Measurements from ENCODE around the gene SLC4A1. TPM values are rescaled to one million over a fixed set of nuclear protein-coding genes. Genes with fewer than 3 reads are reported as not detected.
"Not testable (repeated sequence)": the region's sequence is repeated elsewhere in the genome, so short reads cannot be mapped to it uniquely, and the experiment has no call there.

The SLC4A1 gene
- total RNA-seq, 1 experiment from 2014 or later, result not detected

DNA sequence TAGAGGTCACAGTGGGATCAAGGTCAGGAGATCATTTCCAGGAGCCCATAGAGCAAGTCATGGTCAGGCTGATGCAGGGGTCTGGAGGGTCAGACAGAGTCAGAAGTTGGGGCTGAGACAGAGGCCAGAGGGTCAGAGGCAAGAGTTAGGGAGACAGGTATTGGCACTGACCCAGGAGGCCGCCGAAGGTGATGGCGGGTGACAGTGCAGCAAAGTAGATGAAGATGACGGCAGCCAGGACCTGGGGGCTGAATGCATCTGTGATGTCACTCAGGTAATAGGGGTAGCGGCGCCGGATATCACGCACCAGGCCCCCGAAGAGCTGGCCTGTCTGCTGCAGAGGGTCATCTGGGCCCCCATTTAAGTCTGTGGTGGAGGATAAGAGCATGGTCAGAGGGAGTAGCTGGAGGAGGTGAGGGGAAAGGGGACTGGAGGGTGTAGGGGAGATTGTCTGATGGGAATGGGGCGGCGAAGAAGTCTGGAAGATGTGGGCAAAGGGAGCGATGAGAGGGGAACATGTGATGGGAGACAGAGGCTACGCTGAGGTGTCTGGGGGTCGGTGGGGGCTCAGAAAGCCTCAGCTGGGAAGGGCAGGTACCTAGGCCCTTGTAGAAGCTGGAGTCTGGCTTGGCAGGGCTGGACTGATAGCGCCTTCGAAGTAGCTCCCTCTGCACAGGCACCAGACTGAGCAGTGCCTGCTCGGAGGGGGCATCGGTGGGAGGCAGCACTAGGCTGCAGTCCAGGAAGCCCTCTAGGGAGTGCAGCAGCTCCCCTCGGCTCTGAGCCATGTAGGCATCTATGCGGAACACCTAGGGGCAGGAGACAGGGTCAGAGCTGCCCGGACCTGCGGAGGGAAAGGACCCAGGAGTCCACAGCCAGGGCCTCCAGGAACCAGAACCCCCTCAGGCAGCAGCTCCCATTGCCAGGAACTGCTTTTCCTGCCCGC lies 9.8 kb downstream of the SLC4A1 start:
- no peak for DNase-seq (ENCODE audit: low read depth)

DNA sequence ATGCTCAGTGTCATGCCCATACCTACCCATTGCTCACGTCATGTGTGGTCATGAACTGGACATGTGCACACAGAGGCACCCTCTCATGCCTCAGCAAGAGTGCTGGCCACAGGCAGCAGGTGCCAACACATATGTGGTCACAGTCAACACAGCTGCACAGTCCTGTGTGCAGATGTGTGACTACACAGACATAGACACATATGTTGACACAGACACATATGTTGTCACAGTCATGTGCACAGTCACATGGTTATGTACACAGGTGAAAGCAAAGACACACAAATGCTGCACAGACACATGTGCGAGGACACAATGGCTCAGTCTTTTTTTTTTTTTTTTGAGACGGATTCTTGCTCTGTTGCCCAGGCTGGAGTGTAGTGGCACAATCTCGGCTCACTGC lies 11.3 kb downstream of the SLC4A1 start:
- DNase-seq (ENCODE audit: low read depth), result no peak

DNA sequence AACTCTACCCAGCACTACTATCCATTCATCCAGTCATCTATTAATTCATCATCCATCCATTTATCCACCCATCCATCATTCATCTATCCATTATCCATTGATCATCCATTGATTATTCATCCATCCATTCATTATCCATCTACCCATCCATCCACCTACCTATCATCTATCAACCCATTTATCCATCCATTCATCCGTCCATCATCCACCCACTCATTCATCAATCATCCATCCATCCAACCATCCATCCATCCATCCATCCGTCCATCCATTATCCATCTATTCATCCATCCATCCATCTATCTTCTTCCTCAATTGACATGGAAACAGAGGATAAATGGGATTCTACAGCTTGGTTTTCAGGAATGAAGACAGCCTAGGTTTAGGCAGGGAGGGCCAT lies 12.0 kb downstream of the SLC4A1 start:
- DNase-seq (ENCODE audit: low read depth), result no peak

DNA sequence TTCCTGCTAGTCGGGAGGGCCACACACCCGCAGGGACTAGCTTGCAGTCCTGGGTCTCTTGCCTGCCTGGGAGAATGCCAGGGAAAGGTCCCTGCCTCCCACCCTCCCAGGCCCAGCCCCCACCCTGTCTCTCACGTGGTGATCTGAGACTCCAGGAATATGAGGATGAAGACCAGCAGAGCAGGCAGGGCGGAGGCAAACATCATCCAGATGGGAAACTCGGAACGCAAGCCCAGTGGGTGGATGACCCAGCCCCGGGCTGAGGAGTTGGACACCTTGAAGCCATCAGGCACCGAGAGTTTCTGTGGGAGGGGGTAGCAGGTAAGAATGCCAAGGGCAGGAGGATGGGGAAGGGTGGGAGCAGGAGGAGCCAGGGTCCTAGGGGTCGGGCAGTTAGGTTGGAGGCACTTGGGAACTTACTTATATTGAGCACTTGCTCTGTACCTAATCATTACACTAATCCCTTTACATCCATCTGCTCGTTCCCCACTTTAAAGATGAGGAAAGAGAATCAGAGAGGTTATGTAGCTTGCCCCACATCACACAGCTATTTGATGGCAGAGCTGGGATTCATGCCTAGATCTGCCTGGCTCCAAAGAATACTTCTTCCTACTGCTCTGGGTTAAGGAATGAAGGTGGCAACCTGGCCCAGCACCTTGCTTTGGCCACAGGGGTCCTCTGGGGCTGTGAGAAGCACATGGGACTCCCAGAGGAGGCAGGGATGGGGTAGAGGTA lies 13.4 kb downstream of the SLC4A1 start:
- no peak for DNase-seq (ENCODE audit: low read depth)

DNA sequence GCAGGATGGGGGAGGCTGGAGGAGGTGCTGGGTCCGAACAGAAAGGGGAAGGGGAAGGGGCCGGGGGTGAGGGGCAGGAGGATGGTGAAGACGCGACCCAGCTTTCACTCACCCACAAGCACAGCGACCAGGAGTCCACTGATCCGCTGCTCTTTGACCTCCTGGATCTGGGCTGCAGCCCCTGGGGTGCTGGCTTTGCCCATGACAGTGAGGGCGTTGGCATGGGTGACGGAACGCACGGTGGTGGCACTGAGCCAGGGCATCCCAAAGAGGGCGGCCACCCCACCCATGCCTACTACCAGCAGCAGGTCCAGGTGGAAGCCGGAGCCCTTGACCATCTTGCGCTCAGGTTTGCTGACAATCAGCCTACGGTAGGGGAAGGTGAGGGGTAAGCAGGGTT lies 14.9 kb downstream of the SLC4A1 start:
- no peak for DNase-seq (ENCODE audit: low read depth)

DNA sequence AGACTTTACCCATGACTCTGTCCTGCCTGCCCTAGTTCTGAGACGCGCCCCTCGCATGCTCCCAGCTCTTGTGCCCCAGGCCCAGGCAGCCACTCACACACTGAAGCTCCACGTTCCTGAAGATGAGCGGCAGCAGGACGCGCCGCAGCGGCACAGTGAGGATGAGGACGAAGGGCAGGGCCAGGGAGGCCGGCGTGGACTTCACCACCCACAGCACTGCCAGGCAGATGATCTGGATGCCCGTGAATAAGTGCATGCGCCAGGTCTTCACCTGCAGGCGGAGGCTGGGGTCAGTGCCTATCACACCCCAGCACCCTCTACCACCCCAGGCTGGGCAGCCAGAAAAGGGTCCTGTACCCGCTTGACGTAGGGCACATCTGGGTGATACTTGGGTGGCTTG lies 16.9 kb downstream of the SLC4A1 start:
- DNase-seq (ENCODE audit: low read depth), result no peak

DNA sequence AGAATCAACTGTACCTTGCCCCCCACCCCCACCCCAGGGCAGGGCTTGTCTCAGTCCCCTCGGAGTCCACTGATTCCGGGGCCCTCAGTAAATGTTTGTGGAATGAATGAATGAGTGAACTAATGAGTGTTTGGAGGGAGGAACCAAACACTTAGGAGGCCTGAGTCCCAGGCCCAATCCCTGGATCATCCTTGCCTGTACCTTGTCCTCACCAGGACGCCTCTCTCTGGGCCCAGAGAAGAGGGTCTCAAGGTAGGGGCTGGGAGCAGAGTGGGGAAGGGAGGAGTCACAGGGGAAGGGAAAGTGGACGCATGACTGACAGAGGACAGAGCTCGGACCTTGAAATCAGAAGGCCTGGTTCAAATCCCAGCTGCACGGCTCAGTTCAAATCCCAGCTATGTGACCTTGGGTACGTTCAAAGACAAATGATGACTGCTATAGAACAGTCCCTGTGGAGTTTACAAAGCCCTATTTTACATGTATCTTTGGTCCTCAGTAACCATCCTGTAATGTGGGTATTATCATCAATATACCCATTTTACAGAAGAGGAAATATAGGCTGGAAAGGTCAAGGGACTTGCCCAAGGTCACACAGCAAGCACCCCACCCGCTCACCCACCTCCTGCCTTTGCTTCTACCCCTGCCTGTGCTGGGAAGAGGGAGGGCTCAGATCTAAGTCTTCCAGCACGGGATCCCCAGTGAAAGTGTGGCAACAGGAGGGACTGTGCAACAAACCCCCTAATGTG lies 18.3 kb downstream of the SLC4A1 start:
- DNase-seq (ENCODE audit: low read depth), result no peak

DNA sequence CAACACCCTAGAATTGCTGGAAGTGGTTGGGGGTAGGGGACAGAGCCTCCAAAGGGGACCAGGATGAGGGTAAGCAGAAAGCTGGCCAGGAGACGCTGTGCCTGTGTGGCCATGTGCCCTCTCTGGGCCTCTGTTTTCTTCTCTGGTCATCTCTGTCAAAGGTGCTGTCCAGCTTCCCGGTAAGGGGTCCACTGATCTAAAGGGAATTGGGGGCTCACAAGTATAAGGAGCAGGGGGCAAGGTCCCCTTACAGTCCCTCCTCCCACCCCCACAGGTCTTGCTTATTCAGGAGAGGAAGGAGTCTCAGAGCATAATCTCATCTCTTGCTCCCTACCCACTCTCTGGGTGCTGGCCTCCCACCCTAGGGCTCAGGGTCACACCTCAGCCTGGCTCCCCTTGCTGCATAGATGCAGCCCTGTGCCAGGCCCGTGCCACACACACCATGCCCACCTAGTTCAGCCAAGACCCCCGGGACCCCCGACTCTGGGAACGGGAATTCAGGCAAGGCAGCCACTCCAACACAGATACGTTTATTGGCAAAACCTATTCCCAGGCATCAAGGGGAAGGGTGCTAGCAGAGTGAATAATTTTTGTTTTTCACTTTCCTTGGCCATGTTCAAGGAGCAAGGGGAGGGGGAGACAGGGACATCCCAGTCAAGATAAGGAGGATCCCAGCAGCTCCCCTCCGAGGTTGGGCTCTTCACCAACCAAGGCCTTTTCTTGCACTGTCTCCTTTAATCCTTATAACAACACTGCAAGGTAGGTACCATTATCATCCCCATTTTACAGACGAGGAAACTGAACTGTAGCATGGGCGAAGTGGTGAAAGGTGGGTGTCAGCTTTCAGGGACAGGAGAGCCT lies 19.8 kb downstream of the SLC4A1 start:
- no peak for DNase-seq (ENCODE audit: low read depth)

DNA sequence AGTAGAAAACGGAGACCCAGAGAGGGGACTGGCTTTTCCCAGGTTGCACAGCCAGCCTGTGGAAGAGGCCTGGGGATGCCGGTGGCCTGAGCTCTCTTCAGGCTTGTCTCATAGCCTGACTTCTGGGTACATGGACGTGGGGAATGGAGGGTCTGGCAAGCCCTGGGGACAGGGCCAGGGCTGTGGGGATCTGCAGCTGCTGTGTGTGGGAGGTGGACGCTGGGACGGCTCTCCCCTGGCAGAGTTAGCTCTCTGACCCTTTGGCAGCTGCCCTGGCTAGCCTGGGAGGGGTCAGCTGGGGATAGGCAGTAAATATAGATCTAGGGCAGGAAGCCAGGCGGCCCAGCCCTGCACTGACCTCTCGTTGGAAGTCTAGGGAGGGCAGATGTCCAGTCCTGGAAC lies 20.5 kb downstream of the SLC4A1 start:
- no peak for DNase-seq (ENCODE audit: low read depth)

DNA sequence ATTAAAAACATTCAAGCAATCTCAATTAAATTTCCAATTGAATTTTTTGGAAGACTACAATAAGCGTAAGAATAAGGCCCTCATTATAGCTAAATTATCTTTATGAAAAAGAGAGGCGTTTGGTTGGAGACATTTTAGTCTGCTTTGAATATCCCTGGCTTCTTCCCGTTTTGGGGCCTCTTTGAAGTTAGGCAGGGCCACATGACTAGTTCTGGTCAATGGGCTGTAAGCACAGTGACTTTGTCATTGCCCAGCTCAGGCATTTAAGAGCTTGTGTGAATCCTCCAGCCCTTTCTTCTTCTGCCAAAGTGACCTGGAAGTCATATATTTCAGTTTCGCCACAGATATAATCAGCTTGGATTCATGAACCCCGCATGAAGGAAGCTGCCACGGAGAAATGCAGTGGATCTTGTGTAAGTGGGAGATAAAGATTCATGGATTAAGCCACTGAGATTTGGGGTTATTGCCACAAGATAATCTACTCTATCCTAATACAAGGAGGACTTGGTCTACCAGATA lies 26.8 kb downstream of the SLC4A1 start:
- DNase-seq (ENCODE audit: low read depth), result no peak

DNA sequence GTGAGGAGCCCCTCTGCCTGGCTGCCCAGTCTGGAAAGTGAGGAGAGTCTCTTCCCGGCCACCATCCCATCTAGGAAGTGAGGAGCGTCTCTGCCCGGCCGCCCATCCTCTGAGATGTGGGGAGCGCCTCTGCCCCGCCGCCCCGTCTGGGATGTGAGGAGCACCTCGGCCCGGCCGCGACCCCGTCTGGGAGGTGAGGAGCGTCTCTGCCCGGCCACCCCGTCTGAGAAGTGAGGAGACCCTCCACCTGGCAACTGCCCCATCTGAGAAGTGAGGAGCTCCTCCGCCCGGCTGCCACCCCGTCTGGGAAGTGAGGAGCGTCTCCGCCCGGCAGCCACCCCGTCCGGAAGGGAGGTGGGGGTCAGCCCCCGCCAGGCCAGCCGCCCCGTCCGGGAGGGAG lies 30.0 kb downstream of the SLC4A1 start:
- not testable (repeated sequence) for DNase-seq (ENCODE audit: low read depth)

DNA sequence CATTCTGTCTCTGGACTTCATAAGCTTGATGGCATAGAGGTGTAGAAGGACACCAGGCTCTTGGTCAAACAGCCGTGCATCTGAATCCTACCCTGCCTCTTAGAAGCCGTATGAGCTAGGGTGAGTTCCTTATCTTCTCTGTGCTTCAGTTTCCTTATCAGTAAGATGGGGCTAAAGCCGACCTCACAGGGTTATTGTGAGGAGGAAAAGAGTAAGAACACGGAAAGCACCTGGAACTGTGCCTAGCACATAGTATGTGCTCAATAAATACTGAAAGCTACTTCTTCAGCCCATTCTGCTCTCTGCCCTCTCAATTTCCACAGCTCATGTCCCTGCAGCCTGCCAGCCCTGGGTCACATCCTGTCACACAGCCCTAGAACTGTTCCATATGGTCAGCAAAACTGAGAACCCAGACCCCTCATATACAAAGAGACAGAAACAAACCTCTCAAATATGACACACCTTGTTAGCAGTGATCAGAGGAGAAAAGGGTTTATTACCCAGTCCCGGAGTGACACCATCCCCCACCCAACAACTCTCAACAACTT lies 31.4 kb downstream of the SLC4A1 start:
- DNase-seq (ENCODE audit: low read depth), result no peak

DNA sequence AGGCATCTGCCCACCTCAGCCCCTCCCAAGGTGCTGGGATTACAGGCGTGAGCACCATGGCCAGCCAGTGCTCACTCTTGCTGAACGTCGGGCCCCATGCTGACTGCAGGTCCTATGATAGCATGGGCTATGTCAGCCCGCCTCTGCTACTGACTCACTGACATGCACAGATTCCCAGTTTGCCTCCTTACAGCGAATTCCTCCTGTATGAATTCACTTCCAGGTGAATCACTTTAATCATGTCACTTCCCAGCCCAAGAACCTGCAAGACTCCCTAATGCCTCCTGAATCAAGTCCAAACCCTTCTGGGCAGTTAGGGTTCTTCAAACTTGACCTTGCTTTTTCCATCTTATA lies 32.4 kb downstream of the SLC4A1 start:
- peak; percentile 85 for DNase-seq (ENCODE audit: low read depth)

DNA sequence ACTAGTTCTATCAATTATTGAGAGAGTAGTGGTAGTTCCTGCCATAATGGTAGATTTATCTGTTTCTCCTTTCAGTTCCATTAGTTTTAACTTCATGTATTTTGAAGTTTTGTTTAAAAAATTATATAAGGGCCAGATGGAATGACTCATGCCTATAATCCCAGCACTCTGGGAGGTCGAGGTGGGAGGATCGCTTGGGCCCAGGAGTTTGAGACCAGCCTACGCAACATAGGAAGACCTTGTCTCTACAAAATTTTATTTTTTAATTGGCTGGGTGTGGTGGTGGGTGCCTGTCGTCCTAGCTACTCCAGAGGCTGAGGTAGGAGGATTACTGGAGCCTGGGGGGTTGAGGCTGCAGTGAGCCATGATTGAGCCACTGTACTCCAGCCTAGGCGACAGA lies 34.4 kb downstream of the SLC4A1 start:
- DNase-seq (ENCODE audit: low read depth), result no peak

DNA sequence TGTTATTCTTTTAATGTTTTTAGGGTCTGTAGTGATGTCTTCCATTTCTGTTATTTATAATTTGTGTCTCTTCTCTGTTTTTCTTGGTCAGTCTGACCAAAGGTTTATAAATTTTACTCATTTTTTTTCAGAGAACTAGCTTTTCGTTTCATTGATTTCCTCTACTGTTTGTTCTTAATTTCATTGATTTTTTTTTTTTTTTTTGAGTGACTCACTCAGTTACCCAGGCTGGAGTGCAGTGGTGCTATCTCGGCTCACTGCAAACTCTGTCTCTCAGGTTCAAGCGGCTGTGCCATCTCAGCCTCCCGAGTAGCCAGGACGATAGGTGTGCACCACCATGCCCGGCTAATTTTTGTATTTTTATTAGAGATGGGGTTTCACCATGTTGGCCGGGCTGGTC lies 35.9 kb downstream of the SLC4A1 start:
- no peak for DNase-seq (ENCODE audit: low read depth)

DNA sequence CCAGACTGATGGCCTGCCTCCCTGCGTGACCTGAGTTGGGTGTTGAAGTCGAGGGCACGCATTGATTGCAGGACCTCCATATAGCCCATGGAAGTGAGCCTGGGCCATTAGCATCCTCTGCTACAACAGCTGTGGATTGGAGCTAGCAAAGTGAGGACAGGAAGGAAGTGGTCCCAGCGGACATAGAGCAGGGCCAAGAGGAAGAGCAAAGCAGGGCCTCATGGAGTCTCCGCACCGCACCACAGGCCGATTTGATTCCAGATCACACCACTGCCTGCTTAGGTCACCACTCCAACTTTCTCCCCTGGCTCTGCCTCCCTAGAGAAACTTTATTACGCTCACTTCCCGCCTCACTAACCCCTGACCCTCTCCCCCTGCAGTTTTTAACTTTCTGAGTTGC lies 37.8 kb downstream of the SLC4A1 start:
- DNase-seq (ENCODE audit: low read depth), result no peak

DNA sequence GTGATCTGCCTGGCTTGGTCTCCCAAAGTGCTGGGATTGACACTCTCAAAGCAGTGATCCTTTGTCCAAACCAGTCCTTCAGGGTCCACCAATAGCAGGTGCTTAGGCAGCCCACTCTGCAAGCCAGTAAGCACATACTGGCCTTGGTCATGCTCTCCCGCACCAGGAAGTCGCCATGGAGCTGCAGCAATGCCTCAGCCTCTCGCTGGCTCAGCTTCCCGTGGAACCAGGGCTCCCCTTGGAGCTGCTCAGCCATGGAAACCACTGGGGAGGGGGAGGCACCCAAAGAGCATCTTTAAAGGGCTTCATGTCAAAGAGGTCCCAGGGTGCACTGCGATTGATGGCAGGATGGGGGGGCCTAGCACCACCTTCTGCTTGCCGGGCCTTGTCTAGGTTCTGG lies 38.8 kb downstream of the SLC4A1 start:
- DNase-seq (ENCODE audit: low read depth), result no peak

DNA sequence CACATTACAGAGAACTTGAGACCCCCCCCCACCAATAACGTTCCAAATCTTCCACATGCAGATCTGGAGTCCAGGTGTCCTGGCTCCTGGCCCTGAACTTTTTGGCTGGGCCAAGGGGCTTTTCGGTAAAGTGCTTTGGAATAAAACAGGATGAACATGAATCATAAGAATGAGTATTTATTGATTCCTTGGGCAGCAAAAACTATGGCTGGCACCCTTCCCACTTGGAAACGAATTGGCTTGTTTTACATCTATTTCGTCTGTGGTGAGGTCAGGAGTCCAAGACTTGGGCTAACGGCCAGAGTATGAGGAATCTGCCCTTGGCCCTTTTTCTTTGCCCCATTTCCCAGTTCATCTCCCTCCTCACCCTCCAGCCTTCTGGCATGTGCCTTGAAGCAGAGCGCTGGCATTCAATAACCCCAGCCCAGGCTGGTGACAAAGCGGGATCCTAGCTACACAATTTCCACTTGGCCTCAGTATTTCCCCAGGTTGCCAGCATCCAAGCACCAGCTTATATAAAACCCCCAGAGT lies 44.3 kb downstream of the SLC4A1 start:
- peak; percentile 31 for DNase-seq (ENCODE audit: low read depth)

DNA sequence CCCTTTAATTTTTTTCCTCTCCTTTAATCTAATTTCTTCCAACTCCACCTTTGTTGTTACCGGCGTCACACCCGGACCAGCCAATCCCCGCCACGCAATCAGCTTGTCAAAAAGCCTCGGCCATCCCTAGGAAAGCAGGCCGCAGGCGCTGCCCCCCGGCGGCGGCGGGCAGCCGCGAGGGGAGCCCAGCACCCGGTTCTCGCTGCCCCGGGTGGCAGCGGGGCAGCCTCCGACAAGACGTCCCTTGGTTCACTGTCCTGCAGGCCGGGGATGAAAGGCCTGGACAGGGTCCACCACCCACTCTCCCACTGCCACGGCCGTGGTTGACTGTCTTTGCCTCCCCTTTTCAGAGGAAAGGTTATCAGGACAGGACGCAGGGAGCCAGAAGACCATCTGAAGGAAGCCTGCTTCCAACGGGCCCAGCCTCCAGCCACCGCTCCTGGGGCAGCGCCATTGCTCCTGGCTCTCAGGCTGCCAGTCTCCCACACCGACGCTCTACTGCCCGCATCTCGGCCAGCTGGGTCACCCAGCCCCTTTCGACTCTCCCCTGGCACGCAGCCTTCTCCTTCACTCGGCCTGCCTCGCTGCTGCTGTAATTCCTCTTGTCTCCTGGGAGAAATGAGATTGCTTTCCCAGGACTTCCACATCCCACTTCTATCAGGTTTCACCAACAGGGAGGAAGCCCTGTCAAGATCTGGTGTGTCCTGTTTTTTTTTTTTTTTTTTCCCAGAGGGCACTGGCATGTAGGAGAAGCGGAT lies 45.6 kb downstream of the SLC4A1 start:
- peak; percentile 56 for DNase-seq (ENCODE audit: low read depth)

DNA sequence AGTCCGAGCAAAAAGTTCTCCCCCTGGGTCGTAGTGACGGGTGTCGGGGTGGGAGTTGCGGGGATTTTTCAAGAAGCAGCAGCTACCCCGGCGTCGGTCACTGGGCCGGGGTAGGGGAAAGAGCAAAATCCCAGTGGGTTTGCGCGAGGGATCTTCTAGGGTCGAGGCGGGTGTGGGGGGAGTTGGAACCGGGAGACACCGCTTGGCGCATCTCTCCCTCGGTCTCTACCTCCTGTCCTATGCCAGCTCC lies 46.1 kb downstream of the SLC4A1 start:
- no peak for DNase-seq (ENCODE audit: low read depth)

Measured in HT1080 (cell line).